Measurements from ENCODE around the gene CEACAM19. TPM values are rescaled to one million over a fixed set of nuclear protein-coding genes. Genes with fewer than 3 reads are reported as not detected.
"Not testable (repeated sequence)": the region's sequence is repeated elsewhere in the genome, so short reads cannot be mapped to it uniquely, and the experiment has no call there.

Gene CEACAM19
- total RNA-seq (2012; rRNA removed) = 0.51 and 1.3 TPM in 2 replicates

GRCh38 chr19:44671400-44671799 is at the start of gene CEACAM19:
TSS of gene CEACAM19 (plus strand) at chr19:44671482. CDS start at chr19:44671932, 450 bp downstream.
- H3K27me3 ChIP-seq (ENCODE audit: control insufficient read depth, insufficient read depth, low read length) = no peaks in the 10 kb centered on the region
- no peaks in the 10 kb centered on the region for H3K36me3 ChIP-seq (ENCODE audit: insufficient read depth, low read length)
- no peak within 1 kb of the TSS for H3K9ac ChIP-seq (ENCODE audit: low read depth, low read length)
- H3K4me3 ChIP-seq (ENCODE audit: low read length) = no peak within 1 kb of the TSS
- H3K4me1 ChIP-seq (ENCODE audit: control insufficient read depth, insufficient read depth, low read length) = no peaks in the 10 kb centered on the region
- no peaks in the 10 kb centered on the region for H3K9me3 ChIP-seq (replicated peaks; ENCODE audit: low read length)
- H3K4me2 ChIP-seq (ENCODE audit: low read length) = no peak within 1 kb of the TSS

GRCh38 chr19:44623080-44623479 is 48.2 kb upstream of the CEACAM19 start:
- Histone ChIP-seq H3K4me1 (ENCODE audit: control insufficient read depth, insufficient read depth, low read length) (peaks cover 21% of the 10 kb centered on the region), H3K4me2 (ENCODE audit: low read length) (no peak overlapping the region), H3K4me3 (ENCODE audit: low read length) (no peak overlapping the region), H3K27me3 (ENCODE audit: control insufficient read depth, insufficient read depth, low read length) (no peaks in the 10 kb centered on the region), H3K9ac (ENCODE audit: low read depth, low read length) (no peak overlapping the region), H3K9me3 (replicated peaks; ENCODE audit: low read length) (no peaks in the 10 kb centered on the region), H3K36me3 (ENCODE audit: insufficient read depth, low read length) (no peaks in the 10 kb centered on the region)

- Histone ChIP-seq H3K36me3 (ENCODE audit: insufficient read depth, low read length) (no peaks in the 10 kb centered on the region), H3K27me3 (ENCODE audit: control insufficient read depth, insufficient read depth, low read length) (no peaks in the 10 kb centered on the region), H3K4me2 (ENCODE audit: low read length) (no peak overlapping the region), H3K4me1 (ENCODE audit: control insufficient read depth, insufficient read depth, low read length) (peaks cover 21% of the 10 kb centered on the region), H3K4me3 (ENCODE audit: low read length) (no peak overlapping the region), H3K9me3 (replicated peaks; ENCODE audit: low read length) (no peaks in the 10 kb centered on the region), H3K9ac (ENCODE audit: low read depth, low read length) (no peak overlapping the region)
Measured at GRCh38 chr19:44623626-44624025, 47.7 kb upstream of the CEACAM19 start.

GRCh38 chr19:44624840-44625354 is 46.4 kb upstream of the CEACAM19 start:
- H3K9me3 ChIP-seq (replicated peaks; ENCODE audit: low read length) = no peaks in the 10 kb centered on the region
- H3K36me3 ChIP-seq (ENCODE audit: insufficient read depth, low read length) = no peaks in the 10 kb centered on the region
- H3K9ac ChIP-seq (ENCODE audit: low read depth, low read length) = no peak overlapping the region
- H3K4me3 ChIP-seq (ENCODE audit: low read length) = no peak overlapping the region
- no peaks in the 10 kb centered on the region for H3K27me3 ChIP-seq (ENCODE audit: control insufficient read depth, insufficient read depth, low read length)
- H3K4me1 ChIP-seq (ENCODE audit: control insufficient read depth, insufficient read depth, low read length) = peaks cover 21% of the 10 kb centered on the region
- no peak overlapping the region for H3K4me2 ChIP-seq (ENCODE audit: low read length)

- H3K4me3 ChIP-seq (ENCODE audit: low read length); H3K27me3 ChIP-seq (ENCODE audit: control insufficient read depth, insufficient read depth, low read length); H3K36me3 ChIP-seq (ENCODE audit: insufficient read depth, low read length); H3K9me3 ChIP-seq (replicated peaks; ENCODE audit: low read length): not testable (repeated sequence)
- Histone ChIP-seq H3K4me2 (ENCODE audit: low read length) (peak overlapping the region; percentile 1), H3K9ac (ENCODE audit: low read depth, low read length) (peak overlapping the region; percentile 2), H3K4me1 (ENCODE audit: control insufficient read depth, insufficient read depth, low read length) (peaks cover 21% of the 10 kb centered on the region)
Measured at GRCh38 chr19:44625637-44626036, 45.6 kb upstream of the CEACAM19 start.

GRCh38 chr19:44626048-44626624 is 45.1 kb upstream of the CEACAM19 start:
- Histone ChIP-seq H3K27me3 (ENCODE audit: control insufficient read depth, insufficient read depth, low read length) (no peaks in the 10 kb centered on the region), H3K9me3 (replicated peaks; ENCODE audit: low read length) (no peaks in the 10 kb centered on the region), H3K4me3 (ENCODE audit: low read length) (no peak overlapping the region), H3K36me3 (ENCODE audit: insufficient read depth, low read length) (no peaks in the 10 kb centered on the region), H3K4me2 (ENCODE audit: low read length) (peak overlapping the region; percentile 1), H3K9ac (ENCODE audit: low read depth, low read length) (peak overlapping the region; percentile 2), H3K4me1 (ENCODE audit: control insufficient read depth, insufficient read depth, low read length) (peaks cover 21% of the 10 kb centered on the region)

GRCh38 chr19:44627631-44628030 is 43.7 kb upstream of the CEACAM19 start:
- Histone ChIP-seq H3K4me2 (ENCODE audit: low read length) (no peak overlapping the region), H3K9ac (ENCODE audit: low read depth, low read length) (no peak overlapping the region), H3K36me3 (ENCODE audit: insufficient read depth, low read length) (no peaks in the 10 kb centered on the region), H3K9me3 (replicated peaks; ENCODE audit: low read length) (no peaks in the 10 kb centered on the region), H3K4me3 (ENCODE audit: low read length) (no peak overlapping the region), H3K4me1 (ENCODE audit: control insufficient read depth, insufficient read depth, low read length) (peaks cover 21% of the 10 kb centered on the region), H3K27me3 (ENCODE audit: control insufficient read depth, insufficient read depth, low read length) (no peaks in the 10 kb centered on the region)

- Histone ChIP-seq H3K4me1 (ENCODE audit: control insufficient read depth, insufficient read depth, low read length) (peaks cover 21% of the 10 kb centered on the region), H3K9ac (ENCODE audit: low read depth, low read length) (no peak overlapping the region), H3K4me2 (ENCODE audit: low read length) (no peak overlapping the region), H3K36me3 (ENCODE audit: insufficient read depth, low read length) (no peaks in the 10 kb centered on the region), H3K4me3 (ENCODE audit: low read length) (no peak overlapping the region), H3K27me3 (ENCODE audit: control insufficient read depth, insufficient read depth, low read length) (no peaks in the 10 kb centered on the region), H3K9me3 (replicated peaks; ENCODE audit: low read length) (no peaks in the 10 kb centered on the region)
Measured at GRCh38 chr19:44628793-44629192, 42.5 kb upstream of the CEACAM19 start.

GRCh38 chr19:44631611-44632010 is 39.7 kb upstream of the CEACAM19 start:
- H3K9me3 ChIP-seq (replicated peaks; ENCODE audit: low read length); H3K9ac ChIP-seq (ENCODE audit: low read depth, low read length); H3K4me3 ChIP-seq (ENCODE audit: low read length); H3K27me3 ChIP-seq (ENCODE audit: control insufficient read depth, insufficient read depth, low read length); H3K36me3 ChIP-seq (ENCODE audit: insufficient read depth, low read length); H3K4me2 ChIP-seq (ENCODE audit: low read length): not testable (repeated sequence)
- peaks cover 27% of the 10 kb centered on the region for H3K4me1 ChIP-seq (ENCODE audit: control insufficient read depth, insufficient read depth, low read length)

GRCh38 chr19:44634058-44634457 is 37.2 kb upstream of the CEACAM19 start:
- H3K9ac ChIP-seq (ENCODE audit: low read depth, low read length); H3K4me2 ChIP-seq (ENCODE audit: low read length); H3K9me3 ChIP-seq (replicated peaks; ENCODE audit: low read length); H3K36me3 ChIP-seq (ENCODE audit: insufficient read depth, low read length); H3K27me3 ChIP-seq (ENCODE audit: control insufficient read depth, insufficient read depth, low read length); H3K4me3 ChIP-seq (ENCODE audit: low read length): not testable (repeated sequence)
- peaks cover 25% of the 10 kb centered on the region for H3K4me1 ChIP-seq (ENCODE audit: control insufficient read depth, insufficient read depth, low read length)

- Histone ChIP-seq H3K27me3 (ENCODE audit: control insufficient read depth, insufficient read depth, low read length) (no peaks in the 10 kb centered on the region), H3K4me2 (ENCODE audit: low read length) (no peak overlapping the region), H3K36me3 (ENCODE audit: insufficient read depth, low read length) (no peaks in the 10 kb centered on the region), H3K9ac (ENCODE audit: low read depth, low read length) (peak overlapping the region; percentile 8), H3K4me1 (ENCODE audit: control insufficient read depth, insufficient read depth, low read length) (peaks cover 25% of the 10 kb centered on the region), H3K4me3 (ENCODE audit: low read length) (no peak overlapping the region), H3K9me3 (replicated peaks; ENCODE audit: low read length) (no peaks in the 10 kb centered on the region)
Measured at GRCh38 chr19:44634785-44635184, 36.5 kb upstream of the CEACAM19 start.

Data from skeletal muscle satellite cell (primary cell).